ENCODE measurements around the gene MISP. TPM values are rescaled to one million over a fixed set of nuclear protein-coding genes. Genes with fewer than 3 reads are reported as not detected.

MISP gene
- total RNA-seq, 1 donor from 2014 or later = not detected

GRCh38 chr19:763181-763580 lies 12.3 kb downstream of the MISP start:
- Histone ChIP-seq H3K27me3 (ENCODE audit: low read depth) (peaks cover 34% of the 10 kb centered on the region), H3K36me3 (no peaks in the 10 kb centered on the region), H3K4me1 (no peaks in the 10 kb centered on the region), H3K4me3 (no peak overlapping the region), H3K9me3 (replicated peaks) (peaks cover 19% of the 10 kb centered on the region), H3K27ac (replicated peaks) (no peak overlapping the region)
- TF ChIP-seq, protein P1, sequence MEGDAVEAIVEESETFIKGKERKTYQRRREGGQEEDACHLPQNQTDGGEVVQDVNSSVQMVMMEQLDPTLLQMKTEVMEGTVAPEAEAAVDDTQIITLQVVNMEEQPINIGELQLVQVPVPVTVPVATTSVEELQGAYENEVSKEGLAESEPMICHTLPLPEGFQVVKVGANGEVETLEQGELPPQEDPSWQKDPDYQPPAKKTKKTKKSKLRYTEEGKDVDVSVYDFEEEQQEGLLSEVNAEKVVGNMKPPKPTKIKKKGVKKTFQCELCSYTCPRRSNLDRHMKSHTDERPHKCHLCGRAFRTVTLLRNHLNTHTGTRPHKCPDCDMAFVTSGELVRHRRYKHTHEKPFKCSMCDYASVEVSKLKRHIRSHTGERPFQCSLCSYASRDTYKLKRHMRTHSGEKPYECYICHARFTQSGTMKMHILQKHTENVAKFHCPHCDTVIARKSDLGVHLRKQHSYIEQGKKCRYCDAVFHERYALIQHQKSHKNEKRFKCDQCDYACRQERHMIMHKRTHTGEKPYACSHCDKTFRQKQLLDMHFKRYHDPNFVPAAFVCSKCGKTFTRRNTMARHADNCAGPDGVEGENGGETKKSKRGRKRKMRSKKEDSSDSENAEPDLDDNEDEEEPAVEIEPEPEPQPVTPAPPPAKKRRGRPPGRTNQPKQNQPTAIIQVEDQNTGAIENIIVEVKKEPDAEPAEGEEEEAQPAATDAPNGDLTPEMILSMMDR (IDR thresholded peaks at IDR 0.05; ENCODE audit: borderline replicate concordance) = no peak
- intact Hi-C loops (cut with micrococcal nuclease) = loop anchor here (10.0 kb wide), 1 partner anchor 162 kb away; the partner anchor contains the start of gene ARID3A
- DNase-seq = no peak

GRCh38 chr19:763869-764268 lies 13.0 kb downstream of the MISP start:
- Histone ChIP-seq H3K27me3 (ENCODE audit: low read depth) (peaks cover 38% of the 10 kb centered on the region), H3K9me3 (replicated peaks) (peaks cover 12% of the 10 kb centered on the region), H3K36me3 (no peaks in the 10 kb centered on the region), H3K4me3 (no peak overlapping the region), H3K4me1 (no peaks in the 10 kb centered on the region), H3K27ac (replicated peaks) (no peak overlapping the region)
- TF ChIP-seq, protein P1 (IDR thresholded peaks at IDR 0.05; ENCODE audit: borderline replicate concordance) = no peak
- intact Hi-C loops (cut with micrococcal nuclease) = loop anchor here (10.0 kb wide), 1 partner anchor 161 kb away; the partner anchor contains the start of gene ARID3A
- no peak for DNase-seq

- no peaks in the 10 kb centered on the region for H3K36me3 ChIP-seq
- no peak overlapping the region for H3K4me3 ChIP-seq
- H3K27me3 ChIP-seq (ENCODE audit: low read depth) = peaks cover 38% of the 10 kb centered on the region
- H3K27ac ChIP-seq (replicated peaks) = no peak overlapping the region
- H3K9me3 ChIP-seq (replicated peaks) = peaks cover 7% of the 10 kb centered on the region
- no peaks in the 10 kb centered on the region for H3K4me1 ChIP-seq
- TF ChIP-seq, protein P1 (IDR thresholded peaks at IDR 0.05; ENCODE audit: borderline replicate concordance) = no peak
- no peak for DNase-seq
- intact Hi-C loops (cut with micrococcal nuclease) = loop anchor here (10.0 kb wide), 1 partner anchor 160 kb away; the partner anchor contains the start of gene ARID3A
These were observed 13.4 kb downstream of the MISP start for GRCh38 chr19:764301-764700.

GRCh38 chr19:765179-765738 lies 14.3 kb downstream of the MISP start:
- TF ChIP-seq, protein P1 (IDR thresholded peaks at IDR 0.05; ENCODE audit: borderline replicate concordance) = no peak
- Histone ChIP-seq H3K9me3 (replicated peaks) (peaks cover 3% of the 10 kb centered on the region), H3K4me1 (peaks cover under 1% of the 10 kb centered on the region), H3K27ac (replicated peaks) (no peak overlapping the region), H3K4me3 (no peak overlapping the region), H3K27me3 (ENCODE audit: low read depth) (peaks cover 38% of the 10 kb centered on the region), H3K36me3 (no peaks in the 10 kb centered on the region)
- DNase-seq = no peak
- intact Hi-C loops (cut with micrococcal nuclease) = loop anchor here (10.0 kb wide), 1 partner anchor 160 kb away; the partner anchor contains the start of gene ARID3A

- intact Hi-C loops (cut with micrococcal nuclease) = loop anchor here (10.0 kb wide), 1 partner anchor 156 kb away; the partner anchor contains the start of gene ARID3A
These were observed 17.5 kb downstream of the MISP start for GRCh38 chr19:768424-768823.

More at GRCh38 chr19:768424-768823, 17.5 kb downstream of the MISP start:
- H3K36me3 ChIP-seq = no peaks in the 10 kb centered on the region
- peaks cover 10% of the 10 kb centered on the region for H3K4me1 ChIP-seq
- H3K27me3 ChIP-seq (ENCODE audit: low read depth) = peaks cover 37% of the 10 kb centered on the region
- H3K4me3 ChIP-seq = no peak overlapping the region
- DNase-seq = no peak
- H3K27ac ChIP-seq (replicated peaks) = no peak overlapping the region
- TF ChIP-seq, protein P1 (IDR thresholded peaks at IDR 0.05; ENCODE audit: borderline replicate concordance) = no peak
- no peaks in the 10 kb centered on the region for H3K9me3 ChIP-seq (replicated peaks)
